Omental fat pad (tissue), 4 donors: Measurements from ENCODE around the gene KRTAP10-6. TPM values are rescaled to one million over a fixed set of nuclear protein-coding genes. Genes with fewer than 3 reads are reported as not detected.
"Not testable (repeated sequence)": the region's sequence is repeated elsewhere in the genome, so short reads cannot be mapped to it uniquely, and the experiment has no call there.

Experiments used
- ATAC-seq: fragments of 150-250 bp; one replicate; pipeline ENCODE4 v1.9.1; 2016; ENCODE audit warnings: mild to moderate bottlenecking, moderate library complexity; ENCODE audit not compliant: low FRiP score
- DNase-seq: peaks from one replicate; pipeline ENCODE4 v3.0.0-alpha.2; 2019; ENCODE audit warnings: low spot score
- CTCF ChIP-seq, 3 donors: fragments of 450-650 bp; IDR thresholded peaks; one replicate each; pipeline ENCODE4 v1.5.1; 2016 to 2017; ENCODE audit warnings: antibody characterized with exemption in 3 of 3, mild to moderate bottlenecking in 3 of 3, moderate library complexity in 2 of 3
- total RNA-seq, 4 donors: library from RNA; depleted of rRNA; stranded (reverse); fragments of >200 nt; gene quantifications; one replicate each; pipeline ENCODE4 v1.1.0, GENCODE V29; 2016

Gene KRTAP10-6
- total RNA-seq, 4 donors from 2014 or later, result not detected

GRCh38 chr21:44632067-44632466 is 39.8 kb upstream of the KRTAP10-6 start:
- DNase-seq, result no peak
- no peak for ATAC-seq
- no peak for TF ChIP-seq CTCF (IDR thresholded peaks at IDR 0.05)

- ATAC-seq, result no peak
- DNase-seq, result no peak
- TF ChIP-seq CTCF (IDR thresholded peaks at IDR 0.05), result no peak
Observed at GRCh38 chr21:44630440-44630839, 38.1 kb upstream of the KRTAP10-6 start.

DNA sequence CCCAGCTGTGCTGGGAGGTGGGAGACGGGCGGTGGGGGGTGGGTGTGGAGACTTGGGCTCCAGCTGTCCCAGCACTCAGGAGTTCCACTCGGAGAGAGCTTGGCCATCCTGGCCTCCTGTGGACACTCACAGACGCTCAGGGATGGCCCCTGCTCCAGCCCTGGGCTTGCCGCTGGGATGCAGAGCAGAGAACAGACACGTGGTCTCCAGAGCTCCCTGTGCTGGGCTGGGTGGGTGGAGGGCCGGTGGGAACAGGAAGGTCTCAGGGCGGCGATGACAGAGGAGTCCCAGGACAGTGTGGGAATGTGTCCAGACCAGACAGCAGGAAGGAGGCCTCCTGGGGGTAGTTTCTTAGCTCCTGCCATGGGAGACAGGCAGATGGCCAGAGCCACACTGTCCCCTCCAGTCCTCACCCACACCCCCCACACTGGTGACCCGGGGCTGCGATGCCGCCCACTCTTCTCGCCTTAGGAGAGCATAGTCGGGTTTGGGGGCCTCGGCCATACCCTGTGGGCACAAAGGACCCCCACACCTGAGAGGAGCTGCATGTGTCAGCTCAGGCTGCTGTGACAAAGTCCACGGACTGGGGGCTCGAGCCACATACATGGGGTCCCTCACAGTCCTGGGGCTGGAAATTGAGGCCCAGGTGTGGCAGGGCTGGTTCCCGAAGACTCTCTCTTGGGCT is 36.5 kb upstream of the KRTAP10-6 start:
- DNase-seq, result no peak
- no peak for TF ChIP-seq CTCF (IDR thresholded peaks at IDR 0.05)
- no peak for ATAC-seq

DNA sequence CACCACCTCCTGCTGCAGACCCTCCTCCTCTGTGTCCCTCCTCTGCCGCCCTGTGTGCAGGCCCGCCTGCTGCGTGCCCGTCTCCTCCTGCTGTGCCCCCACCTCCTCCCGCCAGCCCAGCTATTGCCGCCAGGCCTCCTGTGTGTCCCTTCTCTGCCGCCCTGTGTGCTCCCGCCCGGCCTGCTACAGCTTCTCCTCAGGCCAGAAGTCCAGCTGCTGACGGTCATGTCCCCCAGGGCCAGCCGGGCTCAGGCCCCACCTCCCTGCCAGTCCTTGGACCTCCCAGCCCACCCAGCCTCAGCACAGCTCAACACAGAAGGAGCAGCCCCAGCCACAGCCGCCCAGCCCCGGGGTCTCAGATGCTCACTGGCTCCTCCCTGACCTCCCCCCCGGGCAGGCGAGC is 35.5 kb upstream of the KRTAP10-6 start:
- DNase-seq, ATAC-seq: not testable (repeated sequence)

DNA sequence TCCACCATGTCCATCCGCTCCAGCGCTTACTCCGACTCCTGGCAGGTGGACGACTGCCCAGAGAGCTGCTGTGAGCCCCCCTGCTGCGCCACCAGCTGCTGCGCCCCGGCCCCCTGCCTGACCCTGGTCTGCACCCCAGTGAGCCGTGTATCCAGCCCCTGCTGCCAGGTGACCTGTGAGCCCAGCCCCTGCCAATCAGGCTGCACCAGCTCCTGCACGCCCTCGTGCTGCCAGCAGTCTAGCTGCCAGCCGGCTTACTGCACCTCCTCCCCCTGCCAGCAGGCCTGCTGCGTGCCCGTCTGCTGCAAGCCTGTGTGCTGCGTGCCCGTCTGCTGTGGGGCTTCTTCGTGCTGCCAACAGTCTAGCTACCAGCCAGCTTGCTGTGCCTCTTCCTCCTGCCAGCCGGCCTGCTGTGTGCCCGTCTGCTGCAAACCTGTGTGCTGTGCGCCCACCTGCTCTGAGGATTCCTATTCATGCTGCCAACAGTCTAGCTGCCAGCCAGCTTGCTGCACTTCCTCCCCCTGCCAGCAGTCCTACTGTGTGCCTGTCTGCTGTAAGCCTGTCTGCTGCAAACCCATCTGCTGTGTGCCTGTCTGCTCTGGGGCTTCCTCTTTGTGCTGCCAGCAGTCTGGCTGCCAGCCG is 35.0 kb upstream of the KRTAP10-6 start:
- ATAC-seq, DNase-seq: not testable (repeated sequence)

- TF ChIP-seq CTCF (IDR thresholded peaks at IDR 0.05), result no peak
- DNase-seq, result no peak
- no peak for ATAC-seq
Observed at GRCh38 chr21:44626673-44627143, 34.4 kb upstream of the KRTAP10-6 start, which contains the start of gene KRTAP10-9. TSS of gene KRTAP10-9 (plus strand) at chr21:44627093. CDS start at chr21:44627172, 79 bp downstream.

DNA sequence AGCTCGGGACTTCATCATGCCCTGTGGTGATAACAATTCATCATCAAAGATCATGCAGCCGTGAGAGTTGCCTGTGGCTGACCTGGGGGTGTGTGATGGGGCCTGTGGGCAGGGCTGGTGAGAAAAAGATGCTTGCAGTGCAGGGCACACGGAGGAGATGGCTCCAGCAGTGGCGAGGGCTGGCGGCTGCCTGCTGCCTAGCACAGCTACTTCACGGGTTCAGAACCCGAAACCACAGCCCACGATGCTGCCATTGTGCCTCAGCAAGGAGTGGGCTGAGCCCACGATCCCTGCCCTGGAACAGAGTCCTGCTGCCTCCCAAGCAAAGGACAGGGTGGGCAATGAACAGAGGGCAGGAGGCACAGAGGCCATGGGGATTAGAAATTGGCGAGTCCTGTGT is 34.0 kb upstream of the KRTAP10-6 start:
- DNase-seq (no peak), ATAC-seq (no peak)
- TF ChIP-seq CTCF (IDR thresholded peaks at IDR 0.05), result no peak

DNA sequence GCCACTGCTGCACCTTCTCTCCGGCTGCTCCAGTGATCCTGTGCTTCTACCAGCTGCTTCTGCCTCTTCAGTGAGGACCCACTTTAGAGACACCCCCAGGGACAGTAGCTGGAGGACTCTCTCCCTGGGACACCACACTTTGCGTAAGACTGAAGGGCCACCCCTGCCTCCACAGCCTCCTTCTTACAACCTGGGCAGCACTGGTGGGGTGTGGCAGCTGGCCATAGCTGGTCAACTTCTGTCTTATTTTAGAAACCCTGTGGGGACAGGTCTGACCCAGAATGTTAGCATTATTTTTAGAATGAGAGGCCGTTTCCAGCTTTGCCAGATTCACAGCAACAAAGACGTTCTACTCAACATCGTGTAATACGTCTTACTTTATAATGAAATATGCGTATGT is 33.5 kb upstream of the KRTAP10-6 start:
- ATAC-seq, result no peak
- TF ChIP-seq CTCF (IDR thresholded peaks at IDR 0.05), result no peak

More for the DNA sequence above, 33.5 kb upstream of the KRTAP10-6 start:
- DNase-seq, result no peak
